ENCODE data around the gene TEKT1. TPM values are rescaled to one million over a fixed set of nuclear protein-coding genes. Genes with fewer than 3 reads are reported as not detected.
A peak's percentile ranks its signal among the peaks of the same experiment; 100 is the strongest.

Gene TEKT1
- total and polyA plus RNA-seq, 2 experiments from 2014 or later = not detected

- Histone ChIP-seq H3K36me3 (ENCODE audit: insufficient read depth) (no peaks in the 10 kb centered on the region), H4K20me1 (replicated peaks; ENCODE audit: insufficient read depth) (no peaks in the 10 kb centered on the region), H3F3A (replicated peaks; ENCODE audit: low read depth) (no peaks in the 10 kb centered on the region), H3K27ac (ENCODE audit: low read depth) (0 out of 2 replicates have a peak overlapping the region, but pooled peaks have one; percentile 64), H3K79me2 (replicated peaks; ENCODE audit: insufficient read depth) (no peaks in the 10 kb centered on the region), H3K4me1 (ENCODE audit: insufficient read depth) (peaks cover 18% of the 10 kb centered on the region), H2AFZ (peak overlapping the region; percentile 89; the same call in 1 of the 2 replicates), H3K27me3 (ENCODE audit: insufficient read depth) (no peaks in the 10 kb centered on the region), H3K4me2 (no peak overlapping the region), H3K9me2 (ENCODE audit: insufficient read depth) (0 out of 2 replicates have a peak, but pooled peaks cover 6% of the 10 kb centered on the region), H3K4me3 (no peak overlapping the region)
- ATAC-seq = peak; percentile 53
- H3K9me3 Mint-ChIP-seq = peaks cover 9% of the 10 kb centered on the region
- no peak overlapping the region for H3K27ac Mint-ChIP-seq
- no peak overlapping the region; the same call in 2 of the 3 replicates for H3K4me3 Mint-ChIP-seq
- TF ChIP-seq ZNF331 (CRISPR knock-in tag; IDR thresholded peaks at IDR 0.05; ENCODE audit: low read depth) (no peak), EZH2 (IDR thresholded peaks at IDR 0.05; ENCODE audit: low read depth, unreplicated experiment) (no peak), POLR2AphosphoS5 (IDR thresholded peaks at IDR 0.05; ENCODE audit: low read depth) (no peak), CREB1 (CRISPR knock-in tag; IDR thresholded peaks at IDR 0.05; ENCODE audit: low read depth) (no peak), CTCF (conservative IDR thresholded peaks at IDR 0.05; ENCODE audit: low read depth in 2 of 2) (no peak), EZH2phosphoT487 (IDR thresholded peaks at IDR 0.05; ENCODE audit: unreplicated experiment) (no peak), ZNF114 (CRISPR knock-in tag; IDR thresholded peaks at IDR 0.05) (no peak)
- no peak for DNase-seq (ENCODE audit: low spot score)
- peaks cover 11% of the 10 kb centered on the region for H3K27me3 Mint-ChIP-seq (ENCODE audit: insufficient read depth, low read depth, poor library complexity)
- H3K4me1 Mint-ChIP-seq = peaks cover 24% of the 10 kb centered on the region
- no peaks in the 10 kb centered on the region for H3K36me3 Mint-ChIP-seq (ENCODE audit: low read depth)
Observed at GRCh38 chr17:6753546-6753945, 78.0 kb downstream of the TEKT1 start.

GRCh38 chr17:6753006-6753445, 78.5 kb downstream of the TEKT1 start:
- H3K79me2 ChIP-seq (replicated peaks; ENCODE audit: insufficient read depth) = no peaks in the 10 kb centered on the region
- Mint-ChIP-seq H3K4me3 (no peak overlapping the region; the same call in 2 of the 3 replicates), H3K9me3 (peaks cover 12% of the 10 kb centered on the region), H3K4me1 (peaks cover 24% of the 10 kb centered on the region), H3K36me3 (ENCODE audit: low read depth) (no peaks in the 10 kb centered on the region), H3K27me3 (ENCODE audit: insufficient read depth, low read depth, poor library complexity) (peaks cover 12% of the 10 kb centered on the region), H3K27ac (peak overlapping the region; percentile 95)
- no peaks in the 10 kb centered on the region for H3K36me3 ChIP-seq (ENCODE audit: insufficient read depth)
- H3K4me2 ChIP-seq = peak overlapping the region; percentile 56; the same call in 1 of the 2 replicates
- peak overlapping the region; percentile 89; the same call in 1 of the 2 replicates for H2AFZ ChIP-seq
- peaks cover 18% of the 10 kb centered on the region for H3K4me1 ChIP-seq (ENCODE audit: insufficient read depth)
- H3K9me2 ChIP-seq (ENCODE audit: insufficient read depth) = 0 out of 2 replicates have a peak, but pooled peaks cover 6% of the 10 kb centered on the region
- H3F3A ChIP-seq (replicated peaks; ENCODE audit: low read depth) = no peaks in the 10 kb centered on the region
- H3K4me3 ChIP-seq = no peak overlapping the region
- ATAC-seq (peak; percentile 65), DNase-seq (ENCODE audit: low spot score) (peak; percentile 56)
- no peaks in the 10 kb centered on the region for H3K27me3 ChIP-seq (ENCODE audit: insufficient read depth)
- H4K20me1 ChIP-seq (replicated peaks; ENCODE audit: insufficient read depth) = no peaks in the 10 kb centered on the region
- peak overlapping the region; percentile 64; the same call in 1 of the 2 replicates for H3K27ac ChIP-seq (ENCODE audit: low read depth)
- TF ChIP-seq EZH2phosphoT487 (IDR thresholded peaks at IDR 0.05; ENCODE audit: unreplicated experiment) = no peak
- TF ChIP-seq JUNB (IDR thresholded peaks at IDR 0.05; ENCODE audit: unreplicated experiment) = no peak
- no peak for TF ChIP-seq ZNF114 (CRISPR knock-in tag; IDR thresholded peaks at IDR 0.05)
- no peak for TF ChIP-seq NANOG (IDR thresholded peaks at IDR 0.05; ENCODE audit: borderline replicate concordance)
- no peak for TF ChIP-seq EZH2 (IDR thresholded peaks at IDR 0.05; ENCODE audit: low read depth, unreplicated experiment)
- no peak for TF ChIP-seq REST (IDR thresholded peaks at IDR 0.05; ENCODE audit: unreplicated experiment)
- no peak for TF ChIP-seq ETS1 (IDR thresholded peaks at IDR 0.05)
- TF ChIP-seq ZNF331 (CRISPR knock-in tag; IDR thresholded peaks at IDR 0.05; ENCODE audit: low read depth) = no peak

Measured in GM23338 (cell line).